ENCODE data around the gene SPEF1. TPM values are rescaled to one million over a fixed set of nuclear protein-coding genes. Genes with fewer than 3 reads are reported as not detected.
A peak's percentile ranks its signal among the peaks of the same experiment; 100 is the strongest.

The SPEF1 gene
- total RNA-seq, 4 donors from 2014 or later: 0.13 to 2.5 (median 2.0) TPM

GRCh38 chr20:3784863-3785239, 3.6 kb upstream of the SPEF1 start:
- TF ChIP-seq CTCF (IDR thresholded peaks at IDR 0.05) (no peak), POLR2A (IDR thresholded peaks at IDR 0.05) (no peak)
- peak overlapping the region in 1 of 3 donors; percentile 30 for H3K27ac ChIP-seq
- no peak for DNase-seq
- H3K36me3 ChIP-seq: no peaks in the 10 kb centered on the region
- H3K27me3 ChIP-seq: no peaks in the 10 kb centered on the region
- peaks cover 17 to 44% of the 10 kb centered on the region in 2 donors for H3K4me1 ChIP-seq
- H3K4me3 ChIP-seq (replicated peaks in 1 of 3): peak overlapping the region in 1 of 3 donors; percentile 60
- 79 to 89% methylated on average over 6 of the region's 6 CpGs for WGBS, 2 donors
- intact Hi-C loops (cut with DNase I): no loop called here
- no peaks in the 10 kb centered on the region for H3K9me3 ChIP-seq

GRCh38 chr20:3784216-3784853, 3.1 kb upstream of the SPEF1 start:
- WGBS, 2 donors: 81 to 87% methylated on average over 12 to 15 of the region's 17 CpGs

GRCh38 chr20:3783511-3784195, 2.4 kb upstream of the SPEF1 start:
- intact Hi-C loops (cut with DNase I): no loop called here
- H3K9me3 ChIP-seq: no peaks in the 10 kb centered on the region
- DNase-seq: no peak
- H3K27ac ChIP-seq: peak overlapping the region in 2 of 3 donors; percentile 18 to 24
- TF ChIP-seq CTCF (IDR thresholded peaks at IDR 0.05) (no peak), POLR2A (IDR thresholded peaks at IDR 0.05) (no peak)
- WGBS, 2 donors: 74 to 79% methylated on average over 9 to 10 of the region's 10 CpGs
- no peaks in the 10 kb centered on the region for H3K27me3 ChIP-seq
- H3K4me3 ChIP-seq (replicated peaks in 1 of 3): no peak overlapping the region
- H3K4me1 ChIP-seq: peaks cover 17 to 44% of the 10 kb centered on the region in 2 donors
- H3K36me3 ChIP-seq: no peaks in the 10 kb centered on the region

More at GRCh38 chr20:3784216-3784853, 3.1 kb upstream of the SPEF1 start:
- TF ChIP-seq POLR2A (IDR thresholded peaks at IDR 0.05): no peak
- TF ChIP-seq CTCF (IDR thresholded peaks at IDR 0.05): no peak
- Histone ChIP-seq H3K9me3 (no peaks in the 10 kb centered on the region), H3K36me3 (no peaks in the 10 kb centered on the region), H3K27ac (peak overlapping the region in 1 of 3 donors; percentile 30), H3K4me3 (replicated peaks in 1 of 3) (no peak overlapping the region), H3K27me3 (no peaks in the 10 kb centered on the region), H3K4me1 (peaks cover 17 to 44% of the 10 kb centered on the region in 2 donors)
- intact Hi-C loops (cut with DNase I): no loop called here
- DNase-seq: no peak

GRCh38 chr20:3783068-3783489, 1.8 kb upstream of the SPEF1 start:
- Histone ChIP-seq H3K27ac (peak overlapping the region in 2 of 3 donors; percentile 18 to 24), H3K27me3 (no peaks in the 10 kb centered on the region), H3K4me1 (peaks cover 22 to 48% of the 10 kb centered on the region in 2 donors), H3K9me3 (no peaks in the 10 kb centered on the region), H3K36me3 (no peaks in the 10 kb centered on the region), H3K4me3 (replicated peaks in 1 of 3) (no peak overlapping the region)
- WGBS, 2 donors: 34 to 44% methylated on average over 2 of the region's 2 CpGs
- TF ChIP-seq POLR2A (IDR thresholded peaks at IDR 0.05) (no peak), CTCF (IDR thresholded peaks at IDR 0.05) (no peak)
- intact Hi-C loops (cut with DNase I): no loop called here
- peak; percentile 56 to 62 for DNase-seq

GRCh38 chr20:3782597-3782996, 1.3 kb upstream of the SPEF1 start:
- H3K36me3 ChIP-seq: no peaks in the 10 kb centered on the region
- no peak for DNase-seq
- no peak overlapping the region for H3K4me3 ChIP-seq (replicated peaks in 1 of 3)
- intact Hi-C loops (cut with DNase I): no loop called here
- no peaks in the 10 kb centered on the region for H3K9me3 ChIP-seq
- peak overlapping the region in 2 of 3 donors; percentile 18 to 24 for H3K27ac ChIP-seq
- no peak for TF ChIP-seq CTCF (IDR thresholded peaks at IDR 0.05)
- TF ChIP-seq POLR2A (IDR thresholded peaks at IDR 0.05): no peak
- H3K4me1 ChIP-seq: peaks cover 25 to 51% of the 10 kb centered on the region in 2 donors
- H3K27me3 ChIP-seq: no peaks in the 10 kb centered on the region
- WGBS, 2 donors: 68 to 74% methylated on average over 6 of the region's 6 CpGs
